ENCODE measurements around the gene DSE. TPM values are rescaled to one million over a fixed set of nuclear protein-coding genes. Genes with fewer than 3 reads are reported as not detected.
A peak's percentile ranks its signal among the peaks of the same experiment; 100 is the strongest.
"Not testable (repeated sequence)": the region's sequence is repeated elsewhere in the genome, so short reads cannot be mapped to it uniquely, and the experiment has no call there.

Gene DSE
- total RNA-seq: 1 to 10 TPM; 5.8 to 6.0 TPM

GRCh38 chr6:116370760-116371119, at the start of gene DSE:
Gene DSE (plus strand): TSS chr6:116370947. CDS start chr6:116399251, 28,304 bp downstream.
- peak; percentile 76 to 78 for ATAC-seq
- Mint-ChIP-seq H3K9me3 (no peaks in the 10 kb centered on the region), H3K27ac (no peak within 1 kb of the TSS), H3K36me3 (no peaks in the 10 kb centered on the region)
- DNase-seq (ENCODE audit: low spot score in 2 of 2): peak; percentile 42 to 59

GRCh38 chr6:116321933-116322332, 48.8 kb upstream of the DSE start:
- not testable (repeated sequence) for H3K27ac Mint-ChIP-seq; H3K9me3 Mint-ChIP-seq; ATAC-seq; DNase-seq (ENCODE audit: low spot score in 2 of 2); H3K36me3 Mint-ChIP-seq

DNA sequence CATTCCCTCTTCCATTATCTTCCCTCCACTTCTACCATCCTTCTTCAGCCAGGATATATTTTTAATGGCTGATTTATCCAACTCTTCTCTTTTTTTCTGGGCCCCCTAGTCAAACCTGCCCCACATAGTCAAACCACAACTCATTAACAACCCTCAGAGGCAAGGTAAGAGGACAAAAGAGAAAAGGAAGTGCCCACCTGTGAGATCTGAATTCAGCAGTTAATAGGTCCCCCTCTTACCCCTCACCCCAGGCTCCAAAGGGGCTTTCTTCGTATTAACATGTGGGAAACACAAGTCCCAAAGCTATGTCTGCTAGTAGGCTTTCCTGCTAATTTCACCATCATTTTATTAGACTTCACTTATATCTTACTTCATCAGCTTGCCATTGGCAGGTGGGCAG, 46.9 kb upstream of the DSE start:
- ATAC-seq: no peak
- no peak for DNase-seq (ENCODE audit: low spot score in 2 of 2)
- Mint-ChIP-seq H3K9me3 (no peaks in the 10 kb centered on the region), H3K27ac (no peak overlapping the region), H3K36me3 (no peaks in the 10 kb centered on the region)

DNA sequence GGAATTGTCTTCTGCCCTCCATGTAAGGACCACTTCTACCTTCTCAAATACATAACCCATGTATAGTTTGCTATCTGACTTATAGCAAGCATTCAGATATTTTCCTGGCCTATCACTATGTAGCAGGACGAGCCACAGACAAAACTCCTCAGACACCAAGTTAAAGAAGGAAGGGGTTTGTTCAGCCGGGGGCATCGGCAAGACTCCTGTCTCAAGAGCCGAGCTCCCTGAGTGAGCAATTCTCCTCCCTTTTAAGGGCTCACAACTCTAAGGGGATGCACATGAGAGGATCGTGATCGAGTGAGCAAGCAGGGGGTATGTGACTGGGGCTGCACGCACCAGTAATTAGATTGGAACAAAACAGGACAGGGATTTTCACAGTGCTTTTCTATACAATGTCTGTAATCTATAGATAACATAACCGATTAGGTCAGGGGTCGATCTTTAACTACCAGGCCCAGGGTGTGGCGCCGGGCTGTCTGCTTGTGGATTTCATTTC, 45.1 kb upstream of the DSE start:
- H3K27ac Mint-ChIP-seq, ATAC-seq, H3K36me3 Mint-ChIP-seq: not testable (repeated sequence)

GRCh38 chr6:116326181-116326671, 44.5 kb upstream of the DSE start:
- no peaks in the 10 kb centered on the region for H3K9me3 Mint-ChIP-seq
- no peaks in the 10 kb centered on the region for H3K36me3 Mint-ChIP-seq
- DNase-seq (ENCODE audit: low spot score in 2 of 2) (no peak), ATAC-seq (no peak)
- no peak overlapping the region for H3K27ac Mint-ChIP-seq

More for the DNA sequence above, 45.1 kb upstream of the DSE start:
- DNase-seq (ENCODE audit: low spot score in 2 of 2); H3K9me3 Mint-ChIP-seq: not testable (repeated sequence)

DNA sequence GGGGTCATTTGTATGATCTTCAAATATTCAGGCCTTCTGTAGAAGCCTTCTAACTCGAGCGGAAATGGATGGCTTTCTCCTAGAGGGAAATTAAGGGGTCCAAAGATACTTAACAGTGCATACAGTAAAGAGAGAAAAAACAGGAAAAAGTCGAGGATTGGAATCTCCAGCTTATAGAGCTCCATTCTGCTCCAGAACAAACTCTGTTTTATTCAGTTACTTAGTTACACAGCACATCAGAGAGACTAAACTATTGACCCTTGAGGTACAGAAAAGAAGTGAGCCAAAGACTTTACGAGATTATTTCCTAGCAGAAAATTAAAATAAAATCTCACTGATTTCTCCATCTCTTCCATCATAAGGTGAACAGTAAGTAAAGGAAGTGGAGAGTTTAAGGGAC, 43.8 kb upstream of the DSE start:
- DNase-seq (ENCODE audit: low spot score in 2 of 2): no peak
- ATAC-seq: no peak
- H3K36me3 Mint-ChIP-seq: no peaks in the 10 kb centered on the region
- H3K9me3 Mint-ChIP-seq: no peaks in the 10 kb centered on the region
- no peak overlapping the region for H3K27ac Mint-ChIP-seq

GRCh38 chr6:116327803-116328527, 42.8 kb upstream of the DSE start:
- H3K27ac Mint-ChIP-seq: no peak overlapping the region
- H3K9me3 Mint-ChIP-seq: no peaks in the 10 kb centered on the region
- ATAC-seq (no peak), DNase-seq (ENCODE audit: low spot score in 2 of 2) (no peak)
- H3K36me3 Mint-ChIP-seq: no peaks in the 10 kb centered on the region

DNA sequence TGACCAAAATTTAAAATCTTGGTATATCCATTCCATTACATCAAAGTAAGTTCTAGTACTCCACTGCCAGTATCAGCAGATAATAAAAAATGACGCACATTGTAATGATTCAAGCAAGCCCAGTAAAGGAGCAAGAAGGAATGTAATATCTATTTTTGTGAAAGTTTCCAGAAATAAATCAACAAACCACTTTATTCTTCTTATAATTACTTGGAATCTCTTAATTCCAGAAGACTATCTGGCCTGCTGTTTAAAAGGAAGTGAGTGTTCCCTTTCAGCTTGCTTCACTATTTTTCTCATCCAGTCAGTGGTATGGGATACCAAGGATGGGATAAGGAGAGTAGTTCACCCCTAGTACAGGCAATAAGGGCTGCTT, 42.2 kb upstream of the DSE start:
- ATAC-seq (no peak), DNase-seq (ENCODE audit: low spot score in 2 of 2) (no peak)
- H3K9me3 Mint-ChIP-seq: no peaks in the 10 kb centered on the region
- no peaks in the 10 kb centered on the region for H3K36me3 Mint-ChIP-seq
- H3K27ac Mint-ChIP-seq: no peak overlapping the region

DNA sequence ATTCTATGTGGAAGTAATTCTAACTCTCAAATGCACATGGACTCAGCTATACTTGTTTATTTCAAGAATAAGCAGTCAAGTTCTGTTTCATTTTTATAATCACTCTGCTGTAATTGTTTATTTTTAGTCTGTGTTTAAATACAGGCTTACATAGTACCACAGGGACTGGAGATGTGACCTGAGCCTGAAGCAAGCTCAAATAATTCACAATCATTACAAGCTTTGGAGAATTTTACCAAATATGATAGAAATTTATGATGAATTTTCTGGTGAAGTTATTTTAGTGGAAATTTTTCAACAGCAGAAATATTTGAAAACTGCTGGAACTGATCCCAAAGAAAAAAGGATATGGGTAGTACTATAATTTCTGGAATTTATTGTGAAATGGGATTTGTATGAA, 41.6 kb upstream of the DSE start:
- H3K36me3 Mint-ChIP-seq: no peaks in the 10 kb centered on the region
- no peak for ATAC-seq
- H3K27ac Mint-ChIP-seq: no peak overlapping the region
- DNase-seq (ENCODE audit: low spot score in 2 of 2): no peak
- no peaks in the 10 kb centered on the region for H3K9me3 Mint-ChIP-seq

DNA sequence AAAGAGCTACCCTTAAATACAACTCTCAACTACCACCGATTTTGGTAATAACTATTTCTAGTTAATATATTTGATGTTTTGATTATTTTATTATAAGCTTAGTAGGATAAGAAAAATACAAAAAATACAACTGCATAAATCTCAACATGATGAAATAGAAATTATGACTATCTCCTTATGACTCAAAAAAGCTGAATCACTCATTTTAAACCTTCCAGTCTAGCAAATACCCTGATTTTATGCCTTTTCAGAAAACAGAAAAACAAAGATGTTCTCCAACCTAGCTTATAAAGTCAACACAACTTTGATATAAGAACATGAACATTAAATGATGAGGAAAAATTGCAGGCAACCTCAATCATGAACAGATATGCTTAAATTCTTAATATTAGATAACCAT, 40.2 kb upstream of the DSE start:
- DNase-seq (ENCODE audit: low spot score in 2 of 2): no peak
- no peak overlapping the region for H3K27ac Mint-ChIP-seq
- no peak for ATAC-seq
- H3K36me3 Mint-ChIP-seq: no peaks in the 10 kb centered on the region
- no peaks in the 10 kb centered on the region for H3K9me3 Mint-ChIP-seq

GRCh38 chr6:116332096-116332495, 38.7 kb upstream of the DSE start:
- H3K9me3 Mint-ChIP-seq: no peaks in the 10 kb centered on the region
- H3K36me3 Mint-ChIP-seq: no peaks in the 10 kb centered on the region
- ATAC-seq: no peak
- no peak for DNase-seq (ENCODE audit: low spot score in 2 of 2)
- H3K27ac Mint-ChIP-seq: no peak overlapping the region

DNA sequence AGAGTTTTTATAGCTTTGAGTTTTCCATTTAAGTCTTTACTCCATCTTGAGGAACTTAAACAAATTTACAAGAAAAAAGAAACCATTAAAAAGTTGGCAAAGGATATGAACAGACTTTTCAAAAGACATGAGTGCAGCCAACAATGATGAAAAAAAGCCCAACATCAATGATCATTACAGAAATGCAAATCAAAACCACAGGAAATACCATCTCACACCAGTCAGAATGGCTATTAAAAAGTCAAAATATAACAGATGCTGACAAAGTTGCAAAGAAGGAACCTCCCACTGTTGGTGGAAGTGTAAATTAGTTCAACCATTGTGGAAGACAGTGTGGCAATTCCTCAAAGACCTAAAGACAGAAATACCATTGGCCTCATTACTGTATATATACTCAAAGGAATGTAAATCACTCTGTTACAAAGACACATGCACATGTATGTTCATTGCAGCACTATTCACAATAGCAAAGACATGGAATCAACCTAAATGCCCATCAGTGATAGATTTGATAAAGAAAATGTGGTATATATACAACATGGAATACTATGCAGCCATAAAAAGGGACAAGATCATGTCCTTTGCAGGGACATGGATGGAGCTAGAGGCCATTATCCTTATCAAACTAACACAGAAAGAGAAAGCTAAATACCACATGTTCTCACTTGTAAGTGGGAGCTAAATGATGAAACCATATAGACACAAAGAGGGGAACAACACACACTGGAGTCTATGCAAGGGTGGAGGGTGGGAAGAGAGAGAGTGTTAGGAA, 35.9 kb upstream of the DSE start:
- ATAC-seq; DNase-seq (ENCODE audit: low spot score in 2 of 2); H3K27ac Mint-ChIP-seq; H3K36me3 Mint-ChIP-seq; H3K9me3 Mint-ChIP-seq: not testable (repeated sequence)

- H3K27ac Mint-ChIP-seq: no peak overlapping the region
- ATAC-seq: no peak
- DNase-seq (ENCODE audit: low spot score in 2 of 2): no peak
- no peaks in the 10 kb centered on the region for H3K9me3 Mint-ChIP-seq
- no peaks in the 10 kb centered on the region for H3K36me3 Mint-ChIP-seq
Measured at GRCh38 chr6:116335612-116336215, 35.0 kb upstream of the DSE start.

DNA sequence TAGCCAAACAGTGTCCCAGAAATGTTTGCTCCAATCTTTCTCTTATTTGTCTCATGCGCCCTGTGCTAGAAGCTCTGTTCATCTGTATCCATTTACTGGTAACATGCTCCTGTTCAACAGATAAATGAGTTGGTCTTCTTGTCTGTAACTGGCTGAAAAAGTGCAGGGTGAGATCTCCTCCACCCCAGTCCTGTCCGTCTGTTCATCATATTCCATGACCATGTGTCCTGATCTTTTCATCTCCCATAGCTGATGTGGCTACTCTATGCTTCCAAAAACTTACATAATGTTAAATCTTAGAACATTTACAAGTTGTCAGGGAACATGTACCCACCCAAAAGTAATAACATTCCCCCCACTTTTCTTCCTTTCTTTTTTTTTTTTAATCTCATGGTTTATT, 31.8 kb upstream of the DSE start:
- DNase-seq (ENCODE audit: low spot score in 2 of 2): no peak
- no peak overlapping the region for H3K27ac Mint-ChIP-seq
- no peak for ATAC-seq
- peaks cover 4% of the 10 kb centered on the region in 2 donors for H3K9me3 Mint-ChIP-seq
- H3K36me3 Mint-ChIP-seq: peaks cover 0 to 8% of the 10 kb centered on the region in 2 donors

- Mint-ChIP-seq H3K36me3 (peaks cover 0 to 24% of the 10 kb centered on the region in 2 donors), H3K9me3 (peaks cover 8 to 12% of the 10 kb centered on the region in 2 donors)
- not testable (repeated sequence) for H3K27ac Mint-ChIP-seq; ATAC-seq; DNase-seq (ENCODE audit: low spot score in 2 of 2)
Measured at GRCh38 chr6:116340625-116341024, 30.1 kb upstream of the DSE start.

- Mint-ChIP-seq H3K36me3 (peaks cover 0 to 13% of the 10 kb centered on the region in 2 donors), H3K27ac (no peak overlapping the region), H3K9me3 (peaks cover 4 to 10% of the 10 kb centered on the region in 2 donors)
- ATAC-seq (no peak), DNase-seq (ENCODE audit: low spot score in 2 of 2) (no peak)
Measured at GRCh38 chr6:116349216-116349615, 21.5 kb upstream of the DSE start.

GRCh38 chr6:116351101-116351500, 19.6 kb upstream of the DSE start:
- H3K9me3 Mint-ChIP-seq: no peaks in the 10 kb centered on the region
- ATAC-seq: no peak
- H3K27ac Mint-ChIP-seq: no peak overlapping the region
- no peak for DNase-seq (ENCODE audit: low spot score in 2 of 2)
- no peaks in the 10 kb centered on the region for H3K36me3 Mint-ChIP-seq
